NCI-H2029 (cell line): ENCODE measurements around the gene SLC1A5.

Experiments used
- DNase-seq: peaks from one replicate; lab custom pipeline; 2025; lab: John Stamatoyannopoulos, UW

Gene SLC1A5

GRCh38 chr19:46725036-46725820 is 63.2 kb downstream of the SLC1A5 start:
- DNase-seq = no peak
